NCI-H345 (cell line): Measurements from ENCODE around the gene ENO3.
"Not testable (repeated sequence)": the region's sequence is repeated elsewhere in the genome, so short reads cannot be mapped to it uniquely, and the experiment has no call there.

Source experiments
- DNase-seq: peaks from one replicate; lab custom pipeline; 2025; lab: John Stamatoyannopoulos, UW

Gene ENO3

DNA sequence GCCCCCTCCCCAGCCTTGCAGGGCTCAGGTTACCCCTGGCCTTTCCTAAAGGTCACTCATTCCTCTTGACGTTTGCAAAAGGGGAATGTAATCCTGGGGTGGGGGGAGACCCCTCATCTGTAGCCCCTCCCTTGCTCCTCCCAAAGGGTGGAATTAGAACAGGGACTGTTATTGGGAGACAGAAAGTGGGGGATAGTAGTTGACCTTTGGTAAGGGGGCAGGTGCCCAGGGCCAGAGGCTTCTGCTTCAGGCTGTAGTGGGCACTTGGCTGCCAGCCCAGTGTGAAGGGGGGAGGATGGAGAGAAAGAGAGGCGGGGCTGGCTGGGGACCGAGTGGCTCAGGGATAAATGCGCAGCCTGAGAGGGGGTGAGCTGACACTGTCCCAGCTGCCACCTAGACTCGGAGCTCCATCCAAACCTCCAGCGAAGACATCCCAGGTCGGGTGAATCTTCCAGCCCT, at the start of gene ENO3:
ENO3 (plus strand) TSS at position 374 of the 459 bp plus-strand sequence. CDS start 711 bp downstream, outside the sequence.
- peak; percentile 29 for DNase-seq

GRCh38 chr17:4901648-4902344, 49.1 kb upstream of the ENO3 start:
- DNase-seq: no peak

GRCh38 chr17:4902540-4902939, 48.4 kb upstream of the ENO3 start:
- DNase-seq: no peak

DNA sequence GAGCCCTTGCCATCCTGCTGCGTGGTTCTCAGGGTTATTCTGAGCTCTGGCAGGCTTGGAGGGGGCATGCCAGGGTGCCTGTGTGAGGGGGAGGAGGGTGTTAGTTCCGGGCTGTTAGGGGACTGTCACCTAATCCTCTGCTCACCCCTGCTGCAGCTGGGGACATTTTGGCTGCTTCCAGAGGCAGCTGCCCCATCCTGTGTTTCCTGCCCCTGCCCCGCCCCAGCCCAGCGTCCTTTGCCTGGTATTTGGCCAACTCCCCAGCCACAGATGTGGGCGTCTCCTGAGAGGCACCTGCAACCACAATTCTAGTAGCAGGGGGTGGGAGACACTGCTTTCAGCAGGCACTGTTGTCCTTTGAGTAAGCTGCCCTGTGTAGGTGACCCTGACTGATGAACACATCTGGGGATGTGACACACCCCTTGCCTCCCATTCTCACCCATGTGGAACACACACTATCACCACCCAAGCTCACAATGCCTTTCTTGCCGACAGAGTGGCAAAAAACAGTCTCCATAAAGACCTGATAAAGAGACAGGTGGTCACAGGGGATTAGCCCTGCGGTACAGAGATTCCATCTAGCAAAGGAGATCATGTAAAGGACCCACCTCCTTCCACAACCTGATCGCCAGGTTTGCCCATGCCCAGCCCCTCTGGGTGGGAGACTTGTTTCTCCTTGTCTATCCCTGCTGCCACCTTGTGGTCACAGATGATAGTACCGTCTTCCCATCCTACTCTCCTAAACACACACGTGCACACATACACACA, 47.7 kb upstream of the ENO3 start, which contains the start of gene CHRNE:
CHRNE (minus strand) TSS at position 48 of the 768 bp plus-strand sequence; CDS start at position 13, 35 bp downstream.
- DNase-seq: peak; percentile 70

- not testable (repeated sequence) for DNase-seq
These were observed 44.3 kb upstream of the ENO3 start for GRCh38 chr17:4906642-4907041.

DNA sequence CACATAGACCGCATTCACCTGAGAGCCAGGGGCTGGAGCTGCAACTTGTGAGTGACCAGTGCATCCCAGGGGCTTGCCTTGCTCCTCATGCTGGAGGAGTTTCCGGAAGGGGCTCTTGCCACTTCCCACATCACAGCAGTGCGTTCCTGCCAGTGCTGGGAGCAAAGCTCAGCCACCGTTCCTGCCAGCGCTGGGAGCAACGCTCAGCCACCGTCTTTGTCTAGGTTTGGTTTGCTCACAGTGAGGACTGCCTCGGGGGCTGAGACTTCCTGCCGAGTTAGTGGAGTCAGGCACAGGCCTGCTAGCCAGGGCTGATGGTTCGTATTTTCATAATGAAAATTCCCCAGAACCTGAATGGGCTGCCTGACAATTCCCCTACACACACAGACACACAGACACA, 42.6 kb upstream of the ENO3 start:
- no peak for DNase-seq

DNA sequence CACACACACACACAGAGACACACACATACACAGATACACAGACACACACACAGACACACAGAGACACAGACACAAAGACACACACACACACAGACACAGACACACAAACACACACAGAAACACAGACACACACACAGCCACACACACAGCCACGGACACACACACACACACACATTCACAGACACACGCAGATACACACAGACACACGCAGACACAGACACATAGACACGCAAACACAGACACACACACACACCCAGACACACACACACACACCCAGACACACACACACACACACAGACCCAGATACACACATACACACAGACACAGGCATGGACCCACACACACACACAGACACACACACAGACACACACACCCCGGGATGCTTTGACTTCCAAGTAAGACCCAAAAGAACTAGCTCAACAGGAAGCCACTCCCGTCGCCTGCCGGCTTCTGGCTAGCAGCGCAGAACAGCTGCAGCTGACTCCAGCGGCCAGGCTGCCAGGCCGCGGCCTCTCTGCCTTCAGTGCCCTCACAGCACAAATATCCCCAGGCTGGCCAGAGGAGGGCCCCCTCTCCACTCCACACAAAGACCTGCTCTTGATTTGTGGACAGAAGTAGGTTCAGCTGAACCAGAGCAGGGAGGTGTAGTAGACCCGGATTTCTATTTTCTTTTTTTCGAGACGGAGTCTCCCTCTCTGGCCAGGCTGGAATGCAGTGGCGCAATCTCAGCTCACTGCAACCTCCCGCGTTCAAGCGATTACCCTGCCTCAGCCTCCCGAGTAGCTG, 42.0 kb upstream of the ENO3 start:
- DNase-seq: peak; percentile 46

DNA sequence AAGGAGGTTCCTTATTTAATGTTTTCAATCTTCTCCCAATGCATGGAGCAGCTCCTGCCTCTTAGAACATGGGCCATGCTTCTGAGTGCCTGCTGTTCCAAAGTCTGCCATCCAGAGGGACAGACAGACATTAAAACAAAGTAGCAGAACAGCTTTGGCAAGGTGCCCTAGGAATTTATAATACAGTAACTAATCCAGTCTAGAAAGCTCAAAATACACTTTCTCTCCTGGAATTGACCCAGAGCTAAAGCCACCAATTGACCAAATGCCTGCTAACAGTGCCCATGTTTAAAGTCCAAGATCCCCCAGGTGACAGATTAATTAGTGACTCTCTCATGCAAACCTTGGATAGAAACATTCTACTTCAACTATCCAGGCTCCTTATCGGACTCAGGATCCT, 36.9 kb upstream of the ENO3 start:
- DNase-seq: no peak

- not testable (repeated sequence) for DNase-seq
These were observed 36.4 kb upstream of the ENO3 start for GRCh38 chr17:4914551-4914950.

DNA sequence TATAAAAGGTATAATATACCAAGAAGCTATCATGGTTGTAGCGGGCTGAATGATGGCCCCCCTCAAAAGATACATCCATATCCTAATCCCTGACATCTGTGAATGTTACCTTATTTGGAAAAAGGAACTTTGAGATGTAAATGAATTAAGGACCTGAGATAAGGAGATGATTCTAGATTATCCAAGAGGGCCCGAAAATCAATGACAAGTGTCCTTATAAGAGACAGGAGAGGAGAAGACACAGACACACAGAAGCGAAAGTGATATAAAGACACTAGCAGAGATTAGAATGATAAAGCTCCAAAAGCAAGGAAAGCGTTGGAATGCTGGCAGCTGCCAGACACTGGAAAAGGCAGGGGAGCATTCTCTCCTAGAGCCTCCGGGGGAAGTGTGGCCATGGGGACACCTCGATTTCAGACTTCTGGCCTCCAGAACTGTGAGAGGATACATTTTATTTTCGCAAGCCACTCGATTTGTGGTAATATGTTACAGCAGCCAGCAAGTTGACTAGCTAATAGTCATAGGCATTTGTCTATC, 31.3 kb upstream of the ENO3 start:
- no peak for DNase-seq

GRCh38 chr17:4920351-4921048, 30.4 kb upstream of the ENO3 start:
- no peak for DNase-seq

DNA sequence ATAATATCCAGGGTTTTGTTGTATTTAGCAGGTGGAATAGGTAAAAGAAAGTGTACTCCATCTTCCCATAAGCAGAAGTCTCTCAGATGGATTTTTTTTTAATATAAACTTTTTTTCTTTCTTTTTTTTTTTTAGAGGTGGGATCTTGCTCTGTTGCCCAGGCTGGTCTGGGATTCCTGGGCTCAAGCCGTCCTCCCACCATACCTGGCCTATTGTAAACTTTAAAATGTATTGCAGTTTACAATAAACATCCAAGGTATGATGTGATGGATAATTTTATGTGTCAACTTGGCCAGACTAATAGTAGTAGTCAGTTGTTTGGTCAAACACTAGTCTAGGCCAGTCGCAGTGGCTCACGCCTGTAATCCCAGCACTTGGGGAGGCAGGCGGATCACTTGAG, 29.6 kb upstream of the ENO3 start:
- no peak for DNase-seq

- not testable (repeated sequence) for DNase-seq
These were observed 24.2 kb upstream of the ENO3 start for GRCh38 chr17:4926577-4927335.

DNA sequence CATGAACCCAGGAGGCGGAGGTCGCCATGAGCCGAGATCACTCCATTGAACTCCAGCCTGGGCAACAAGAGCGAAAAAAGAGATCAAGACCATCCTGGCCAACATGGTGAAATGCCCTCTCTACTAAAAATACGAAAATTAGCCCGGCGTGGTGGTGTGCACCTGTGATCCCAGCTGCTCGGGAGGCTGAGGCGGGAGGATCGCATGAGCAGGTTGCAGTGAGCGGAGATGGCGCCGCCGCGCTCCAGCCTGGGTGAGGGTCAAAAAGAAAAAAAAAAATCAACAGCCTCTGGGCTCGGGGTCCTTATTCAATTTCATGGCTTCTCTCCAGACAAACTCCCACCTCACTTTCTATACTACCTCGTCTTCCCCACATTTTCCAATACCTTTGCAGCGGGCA, 22.0 kb upstream of the ENO3 start:
- no peak for DNase-seq

DNA sequence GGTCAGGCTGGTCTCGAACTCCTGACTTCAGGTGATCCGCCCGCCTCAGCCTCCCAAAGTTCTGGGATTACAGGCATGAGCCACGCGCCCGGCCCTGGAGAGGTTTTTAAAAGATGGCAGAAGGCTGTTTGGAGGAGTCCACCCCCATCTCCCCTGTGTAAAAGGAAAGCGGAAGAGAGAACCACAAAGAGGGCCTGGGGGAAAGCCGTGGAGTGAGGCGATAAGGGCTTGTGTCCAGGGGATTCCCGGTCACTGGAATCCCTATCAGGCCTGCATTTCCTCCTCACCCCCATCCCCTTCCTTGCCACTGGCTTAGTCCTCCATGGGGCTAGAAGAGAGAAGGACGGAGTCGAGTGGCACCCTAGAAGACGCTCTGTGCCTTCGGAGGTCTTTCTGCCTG, 19.0 kb upstream of the ENO3 start, which contains the start of gene GP1BA:
GP1BA (plus strand) TSS at position 315 of the 400 bp plus-strand sequence. CDS start 328 bp downstream, outside the sequence.
- no peak for DNase-seq

DNA sequence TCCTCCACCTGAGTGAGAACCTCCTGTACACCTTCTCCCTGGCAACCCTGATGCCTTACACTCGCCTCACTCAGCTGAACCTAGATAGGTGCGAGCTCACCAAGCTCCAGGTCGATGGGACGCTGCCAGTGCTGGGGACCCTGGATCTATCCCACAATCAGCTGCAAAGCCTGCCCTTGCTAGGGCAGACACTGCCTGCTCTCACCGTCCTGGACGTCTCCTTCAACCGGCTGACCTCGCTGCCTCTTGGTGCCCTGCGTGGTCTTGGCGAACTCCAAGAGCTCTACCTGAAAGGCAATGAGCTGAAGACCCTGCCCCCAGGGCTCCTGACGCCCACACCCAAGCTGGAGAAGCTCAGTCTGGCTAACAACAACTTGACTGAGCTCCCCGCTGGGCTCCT, 18.2 kb upstream of the ENO3 start:
- no peak for DNase-seq

- no peak for DNase-seq
These were observed 17.3 kb upstream of the ENO3 start for GRCh38 chr17:4933646-4934045.

- DNase-seq: no peak
These were observed 16.5 kb upstream of the ENO3 start for GRCh38 chr17:4934173-4934979.

GRCh38 chr17:4935650-4936049, 15.3 kb upstream of the ENO3 start:
- no peak for DNase-seq

GRCh38 chr17:4936436-4936835, 14.5 kb upstream of the ENO3 start:
- DNase-seq: no peak
